Osteocyte (in vitro differentiated cells): ENCODE measurements around the gene SLC6A17. TPM values are rescaled to one million over a fixed set of nuclear protein-coding genes. Genes with fewer than 3 reads are reported as not detected.

Experiments used
- DNase-seq: peaks from one replicate; pipeline ENCODE4 v3.0.0; 2021; ENCODE audit warnings: mixed read lengths; ENCODE audit not compliant: unreplicated experiment; ENCODE audit errors: extremely low spot score
- H3K27ac Mint-ChIP-seq: one replicate; pipeline ENCODE4 v1.8.0; 2021; ENCODE audit warnings: mild to moderate bottlenecking, mixed read lengths; ENCODE audit not compliant: unreplicated experiment
- H3K27me3 Mint-ChIP-seq: one replicate; pipeline ENCODE4 v1.8.0; 2021; ENCODE audit warnings: mixed read lengths; ENCODE audit not compliant: unreplicated experiment
- H3K36me3 Mint-ChIP-seq: one replicate; pipeline ENCODE4 v1.8.0; 2021; ENCODE audit warnings: mixed read lengths; ENCODE audit not compliant: unreplicated experiment
- H3K4me1 Mint-ChIP-seq: one replicate; pipeline ENCODE4 v1.8.0; 2021; ENCODE audit warnings: mixed read lengths; ENCODE audit not compliant: unreplicated experiment
- H3K4me3 Mint-ChIP-seq: one replicate; pipeline ENCODE4 v1.8.0; 2021; ENCODE audit warnings: mild to moderate bottlenecking, moderate library complexity, mixed read lengths; ENCODE audit not compliant: unreplicated experiment
- H3K9me3 Mint-ChIP-seq: one replicate; pipeline ENCODE4 v1.8.0; 2021; ENCODE audit warnings: mixed read lengths; ENCODE audit not compliant: unreplicated experiment
- CTCF ChIP-seq: fragments of 200-600 bp; sonication (generic); IDR thresholded peaks from 2 replicates; pipeline ENCODE4 v1.5.0; 2021; ENCODE audit warnings: antibody characterized with exemption, mild to moderate bottlenecking, moderate library complexity
- total RNA-seq: library from RNA; stranded (reverse); gene quantifications from 2 replicates; pipeline ENCODE4 v1.2.1, GENCODE V29; 2021

Gene SLC6A17
- total RNA-seq, 1 donor from 2014 or later = 1.6 TPM

GRCh38 chr1:110218137-110218536, 67.8 kb downstream of the SLC6A17 start:
- H3K9me3 Mint-ChIP-seq = no peaks in the 10 kb centered on the region
- no peak overlapping the region for H3K27ac Mint-ChIP-seq
- H3K4me3 Mint-ChIP-seq = no peak overlapping the region
- H3K4me1 Mint-ChIP-seq = no peaks in the 10 kb centered on the region
- H3K27me3 Mint-ChIP-seq = peaks cover 9% of the 10 kb centered on the region
- no peak for DNase-seq
- no peaks in the 10 kb centered on the region for H3K36me3 Mint-ChIP-seq
- no peak for TF ChIP-seq CTCF

- TF ChIP-seq CTCF = no peak
- Mint-ChIP-seq H3K4me1 (no peaks in the 10 kb centered on the region), H3K36me3 (no peaks in the 10 kb centered on the region), H3K27me3 (peaks cover 3% of the 10 kb centered on the region), H3K9me3 (no peaks in the 10 kb centered on the region), H3K4me3 (no peak overlapping the region), H3K27ac (no peak overlapping the region)
- no peak for DNase-seq
Observed at GRCh38 chr1:110218739-110219138, 68.4 kb downstream of the SLC6A17 start.

- H3K27me3 Mint-ChIP-seq = no peaks in the 10 kb centered on the region
- H3K36me3 Mint-ChIP-seq = no peaks in the 10 kb centered on the region
- no peaks in the 10 kb centered on the region for H3K9me3 Mint-ChIP-seq
- no peak overlapping the region for H3K27ac Mint-ChIP-seq
- no peak for DNase-seq
- no peak overlapping the region for H3K4me3 Mint-ChIP-seq
- no peak for TF ChIP-seq CTCF
- no peaks in the 10 kb centered on the region for H3K4me1 Mint-ChIP-seq
Observed at GRCh38 chr1:110220324-110220723, 70.0 kb downstream of the SLC6A17 start.

GRCh38 chr1:110221119-110221518, 70.8 kb downstream of the SLC6A17 start:
- Mint-ChIP-seq H3K9me3 (no peaks in the 10 kb centered on the region), H3K36me3 (no peaks in the 10 kb centered on the region), H3K4me1 (no peaks in the 10 kb centered on the region), H3K27me3 (no peaks in the 10 kb centered on the region), H3K27ac (no peak overlapping the region), H3K4me3 (no peak overlapping the region)
- no peak for DNase-seq
- TF ChIP-seq CTCF = no peak

- no peak overlapping the region for H3K4me3 Mint-ChIP-seq
- TF ChIP-seq CTCF = no peak
- H3K36me3 Mint-ChIP-seq = no peaks in the 10 kb centered on the region
- no peaks in the 10 kb centered on the region for H3K9me3 Mint-ChIP-seq
- no peak for DNase-seq
- H3K4me1 Mint-ChIP-seq = no peaks in the 10 kb centered on the region
- H3K27me3 Mint-ChIP-seq = no peaks in the 10 kb centered on the region
- H3K27ac Mint-ChIP-seq = no peak overlapping the region
Observed at GRCh38 chr1:110223127-110223526, 72.8 kb downstream of the SLC6A17 start.
